HepG2 (cell line): ENCODE measurements around the gene TJP3. TPM values are rescaled to one million over a fixed set of nuclear protein-coding genes. Genes with fewer than 3 reads are reported as not detected.
"Not testable (repeated sequence)": the region's sequence is repeated elsewhere in the genome, so short reads cannot be mapped to it uniquely, and the experiment has no call there.

Experiments
- ATAC-seq: fragments of 200-7000 bp; cut with Tn5 transposase; 3 replicates; pipeline ENCODE4 v1.9.1; 2020; ENCODE audit warnings: mild to moderate bottlenecking, moderate library complexity
- BruUV-seq: library from RNA; stranded (reverse); fragments of 400-500 nt; replicated peaks from 2 replicates; lab custom pipeline; 2021; lab: Mats Ljungman, UMichigan
- CTCF ChIA-PET: fragments of 300-600 bp; formaldehyde crosslinking; extraction: SDS; loops from one replicate; lab custom pipeline; 2021; ENCODE audit warnings: low total read pairs, inconsistent platforms, low intra/inter-chr PET ratio; lab: Yijun Ruan, JAX
- POLR2A ChIA-PET: fragments of 350-600 bp; sonication (Branson Sonifier 250); formaldehyde crosslinking; loops from one replicate; lab custom pipeline; 2020; ENCODE audit warnings: antibody characterized with exemption, inconsistent platforms; lab: Yijun Ruan, JAX
- DNase-seq: peaks from one replicate; pipeline ENCODE4 v3.0.0-alpha.2; 2015; ENCODE audit warnings: low spot score
- FAIRE-seq: peaks from 3 replicates; lab custom pipeline; 2011; peaks lifted over from hg19 to GRCh38; lab: Jason Lieb, UNC
- H2AFZ ChIP-seq: one replicate; pipeline ENCODE4 v1.6.1; 2011; ENCODE audit warnings: low read length, inconsistent platforms
- H3K27ac ChIP-seq: fragments of 300-600 bp; 3 replicates; pipeline ENCODE4 v1.8.0; 2011; ENCODE audit warnings: mixed run types, mild to moderate bottlenecking, mixed read lengths, low read length, inconsistent platforms; ENCODE audit not compliant: insufficient read depth; ENCODE audit errors: extremely low read length
- H3K27me3 ChIP-seq, 2 experiments: fragments of 200-600 bp in 1 of 2; 2 replicates in 1 of 2; 3 replicates in 1 of 2; pipeline versions ENCODE4 v1.6.0 to v1.8.0; 2011; ENCODE audit warnings: low read length in 2 of 2, mild to moderate bottlenecking in 2 of 2, moderate library complexity in 2 of 2, inconsistent platforms in 1 of 2; ENCODE audit not compliant: insufficient read depth in 2 of 2, control insufficient read depth in 1 of 2
- H3K36me3 ChIP-seq, 2 experiments: fragments of 200-600 bp in 1 of 2; replicated peaks in 1 of 2; 2 replicates in 1 of 2; 3 replicates in 1 of 2; pipeline versions ENCODE4 v1.5.1 to v1.8.0; 2011; ENCODE audit warnings: low read length in 2 of 2, inconsistent platforms in 1 of 2; ENCODE audit not compliant: insufficient read depth in 2 of 2, control insufficient read depth in 1 of 2
- H3K4me1 ChIP-seq: 2 replicates; pipeline ENCODE4 v1.5.1; 2012; ENCODE audit warnings: low read length, inconsistent platforms; ENCODE audit not compliant: insufficient read depth
- H3K4me2 ChIP-seq: 2 replicates; pipeline ENCODE4 v1.6.0; 2011; ENCODE audit warnings: low read depth, low read length, inconsistent platforms
- H3K4me3 ChIP-seq, 3 experiments: fragments of 200-600 bp in 1 of 3; sonication (generic), shearing (Covaris generic) in 1 of 3; replicated peaks in 1 of 3; 2 replicates each; pipeline ENCODE4 v1.5.1; 2011 to 2016; ENCODE audit warnings: low read length in 3 of 3, inconsistent platforms in 2 of 3, low read depth in 2 of 3, mild to moderate bottlenecking in 2 of 3, control low read depth in 1 of 3, mixed read lengths in 1 of 3; ENCODE audit not compliant: insufficient read depth in 1 of 3
- H3K79me2 ChIP-seq: one replicate; pipeline ENCODE4 v1.6.1; 2011; ENCODE audit warnings: low read length, inconsistent platforms; ENCODE audit not compliant: insufficient read depth
- H3K9ac ChIP-seq: 2 replicates; pipeline ENCODE4 v1.6.0; 2011; ENCODE audit warnings: mild to moderate bottlenecking, low read depth, low read length, inconsistent platforms; ENCODE audit not compliant: insufficient read depth
- H3K9me3 ChIP-seq: 2 replicates; pipeline ENCODE4 v1.5.1; 2012; ENCODE audit warnings: mild to moderate bottlenecking, low read length
- H4K20me1 ChIP-seq: 2 replicates; pipeline ENCODE4 v1.6.0; 2011; ENCODE audit warnings: inconsistent platforms, mild to moderate bottlenecking, low read length, moderate library complexity; ENCODE audit not compliant: insufficient read depth
- SETDB1 ChIP-seq: sonication (generic); formaldehyde crosslinking; IDR thresholded peaks from 2 replicates; pipeline ENCODE4 v1.5.1; 2020; ENCODE audit warnings: missing genetic modification reagents, mild to moderate bottlenecking, borderline replicate concordance
- ZNF121 ChIP-seq: sonication (generic); formaldehyde crosslinking; IDR thresholded peaks from 2 replicates; pipeline ENCODE4 v1.5.0; 2020; ENCODE audit warnings: mild to moderate bottlenecking, missing genetic modification reagents
- WGBS: methylation state at CpG from one replicate; pipeline ENCODE4 v1.1.6; 2017; ENCODE audit warnings: low lambda C conversion rate; 5-methylcytosine and 5-hydroxymethylcytosine counted together
- in situ Hi-C: cut with HindIII; loops from 2 replicates; pipeline ENCODE4 v1.10.0; 2017; ENCODE audit warnings: low pct_unique_long_range_greater_than_20kb; ENCODE audit not compliant: extremely low pct_ligation_motif_present
- intact Hi-C: fragments of 100-400 bp; cut with micrococcal nuclease; formaldehyde crosslinking; loops from one replicate; pipeline ENCODE4 v1.10.0; 2022; ENCODE audit not compliant: unreplicated experiment
- polyA plus RNA-seq, 8 experiments: library from polyadenylated mRNA; depleted of rRNA in 3 of 8; stranded (reverse) in 7 of 8; unstranded in 1 of 8; fragments of >200 nt; fragmentation: Illumina TruSeq in 4 of 8; extraction: Trizol in 4 of 8; gene quantifications; 2 replicates each; pipeline versions ENCODE4 v1.2.1 to v1.2.3, GENCODE V29; 2011 to 2016; ENCODE audit warnings: low read depth in 4 of 8, missing spikeins in 1 of 8, mixed read lengths in 1 of 8; ENCODE audit not compliant: insufficient read depth in 1 of 8
- total RNA-seq, 5 experiments: library from RNA; depleted of rRNA; stranded (reverse); fragments of >200 nt; fragmentation: Illumina TruSeq; extraction: Trizol; gene quantifications; 2 replicates each; pipeline ENCODE4 v1.2.3, GENCODE V29; 2016; ENCODE audit warnings: low read depth in 1 of 5

TJP3 gene
- total and polyA plus RNA-seq, 2 of the 13 experiments (the other 11 are each of a cell fraction or from before 2014, with no cell fraction given): 2.3 to 21.5 TPM

DNA sequence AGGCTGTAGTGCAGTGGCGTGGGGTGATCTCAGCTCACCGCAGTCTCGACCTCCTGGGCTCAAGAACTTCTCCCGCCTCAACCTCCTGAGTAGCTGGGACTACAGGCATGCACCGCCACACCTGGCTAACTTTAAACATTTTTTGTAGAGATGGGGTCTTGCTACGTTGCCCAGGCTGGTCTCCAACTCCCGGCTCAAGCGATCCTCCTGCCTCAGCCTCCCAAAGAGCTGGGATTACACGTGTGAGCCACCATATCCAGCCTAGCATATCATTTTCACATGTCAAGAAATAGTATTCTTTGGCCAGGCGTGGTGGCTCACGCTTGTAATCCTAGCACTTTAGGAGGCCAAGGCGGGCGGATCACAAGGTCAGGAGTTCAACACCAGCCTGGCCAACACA lies 50.1 kb downstream of the TJP3 start:
- H3K27ac ChIP-seq, CTCF ChIA-PET, in situ Hi-C loops, H3K4me3 ChIP-seq, H2AFZ ChIP-seq, H3K79me2 ChIP-seq, H3K27me3 ChIP-seq, POLR2A ChIA-PET, H3K9ac ChIP-seq, H4K20me1 ChIP-seq, H3K36me3 ChIP-seq, H3K4me2 ChIP-seq, ATAC-seq, BruUV-seq, DNase-seq, H3K9me3 ChIP-seq, intact Hi-C loops, FAIRE-seq: not testable (repeated sequence)
- 96% methylated on average over 13 of the region's 13 CpGs for WGBS
- peak; percentile 84 for TF ChIP-seq ZNF121 (CRISPR knock-in tag)
- H3K4me1 ChIP-seq: peaks cover 14% of the 10 kb centered on the region

DNA sequence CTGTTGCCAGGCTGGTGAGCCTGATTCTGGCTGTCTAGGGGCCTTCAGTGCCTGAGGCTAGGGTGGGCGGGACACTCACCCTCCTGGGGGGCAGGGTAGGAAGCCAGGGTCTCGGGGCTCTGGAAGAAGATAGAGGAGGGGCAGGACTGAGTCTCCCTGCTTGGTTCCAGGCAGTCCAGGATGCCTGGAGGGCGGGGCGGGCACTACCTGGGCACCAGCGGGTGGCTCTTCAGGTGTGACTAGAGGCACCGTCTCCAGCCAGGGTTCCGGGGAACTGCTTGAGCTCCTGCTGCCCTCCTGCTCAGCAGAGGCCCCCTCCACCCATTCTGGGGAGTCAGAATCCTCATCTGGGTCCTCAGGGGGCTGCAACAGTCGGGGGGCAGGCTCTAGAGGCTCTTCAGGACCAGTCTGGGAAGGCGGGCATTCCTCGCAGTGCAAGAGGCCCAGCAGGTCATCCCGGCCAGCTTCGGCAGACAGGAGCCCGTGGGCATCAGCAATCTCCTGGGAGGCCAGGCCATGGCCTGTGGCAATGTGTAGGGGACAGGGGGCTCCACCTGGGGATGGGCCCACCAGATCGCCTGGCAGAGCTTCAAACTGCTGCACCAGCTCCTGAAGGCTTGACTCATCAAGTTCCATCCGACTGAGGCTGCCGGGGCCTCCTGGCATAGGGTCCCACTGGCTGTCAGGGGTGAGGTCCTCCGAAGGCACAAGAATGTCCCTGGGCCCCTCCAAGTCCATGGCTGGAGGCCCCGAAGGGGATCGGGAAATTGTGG lies 51.5 kb downstream of the TJP3 start:
- intact Hi-C loops: loop anchor here (10.0 kb wide), 1 partner anchor 55 kb away; the partner anchor contains the start of genes PIP5K1C and TJP3
- Histone ChIP-seq H3K27ac (no peak overlapping the region), H3K4me1 (peaks cover 17% of the 10 kb centered on the region), H3K79me2 (peaks cover 12% of the 10 kb centered on the region), H3K36me3 (peaks cover 0 to 8% of the 10 kb centered on the region in 2 experiments; a peak in 2 of 5 replicates), H3K4me2 (peak overlapping the region; percentile 88; the same call in 1 of the 2 replicates), H4K20me1 (no peaks in the 10 kb centered on the region), H3K9ac (no peak overlapping the region), H3K9me3 (no peaks in the 10 kb centered on the region), H3K4me3 (no peak overlapping the region; a peak in 1 of 6 replicates), H2AFZ (no peak overlapping the region), H3K27me3 (no peaks in the 10 kb centered on the region; a peak in 1 of 5 replicates)
- WGBS: 98% methylated on average over 9 of the region's 19 CpGs
- ChIA-PET POLR2A (no interaction called here), CTCF (no interaction called here)
- DNase-seq (no peak), FAIRE-seq (no peak), ATAC-seq (no peak)
- BruUV-seq: no TSS peak
- no peak for TF ChIP-seq SETDB1 (CRISPR knock-in tag)
- in situ Hi-C loops: no loop called here
